GM18498 (cell line): Measurements from ENCODE around the gene CHST11.

Experiments used
- ATAC-seq: cut with Tn5 transposase; IDR thresholded peaks from one replicate; pipeline ENCODE4 v1.9.1; 2021; ENCODE audit warnings: mild to moderate bottlenecking, moderate library complexity; ENCODE audit not compliant: unreplicated experiment

Gene CHST11

DNA sequence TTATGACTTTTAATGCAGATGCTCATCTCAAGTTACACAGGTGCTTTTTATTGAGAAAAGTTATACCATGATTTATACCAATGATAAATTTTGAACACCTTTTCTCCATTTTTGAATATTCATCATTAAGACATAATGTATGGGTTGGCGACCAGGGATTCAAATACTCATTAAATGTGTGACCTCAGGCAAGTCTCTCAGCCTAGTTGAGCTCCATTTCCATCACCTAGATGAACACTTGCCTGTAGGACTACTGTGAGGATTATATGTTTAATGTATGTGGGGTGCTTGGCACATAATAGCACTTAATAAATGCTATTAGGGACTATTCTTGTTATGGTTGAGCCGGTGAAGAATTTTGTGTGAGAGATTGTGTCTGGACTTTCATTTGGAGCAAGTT, 228.6 kb downstream of the CHST11 start:
- ATAC-seq = no peak

DNA sequence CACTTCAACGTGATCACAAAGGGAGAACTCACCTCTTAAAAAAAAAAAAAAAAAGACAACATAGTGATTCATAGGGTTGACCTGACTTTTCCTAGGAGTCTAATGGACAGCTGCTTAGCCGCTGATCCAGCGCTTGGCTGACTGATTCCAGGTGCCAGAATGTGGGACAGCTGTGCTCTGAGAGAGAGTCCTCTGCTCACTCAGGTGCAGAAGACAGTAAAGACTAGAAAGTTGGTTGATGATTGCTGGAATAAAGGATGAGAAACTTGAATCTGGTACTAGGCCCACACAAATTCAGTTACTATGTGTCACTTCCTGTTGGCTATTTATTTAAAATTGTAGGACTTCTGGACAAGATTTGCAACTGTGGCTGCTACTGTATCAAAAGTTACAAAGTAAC, 229.4 kb downstream of the CHST11 start:
- no peak for ATAC-seq

DNA sequence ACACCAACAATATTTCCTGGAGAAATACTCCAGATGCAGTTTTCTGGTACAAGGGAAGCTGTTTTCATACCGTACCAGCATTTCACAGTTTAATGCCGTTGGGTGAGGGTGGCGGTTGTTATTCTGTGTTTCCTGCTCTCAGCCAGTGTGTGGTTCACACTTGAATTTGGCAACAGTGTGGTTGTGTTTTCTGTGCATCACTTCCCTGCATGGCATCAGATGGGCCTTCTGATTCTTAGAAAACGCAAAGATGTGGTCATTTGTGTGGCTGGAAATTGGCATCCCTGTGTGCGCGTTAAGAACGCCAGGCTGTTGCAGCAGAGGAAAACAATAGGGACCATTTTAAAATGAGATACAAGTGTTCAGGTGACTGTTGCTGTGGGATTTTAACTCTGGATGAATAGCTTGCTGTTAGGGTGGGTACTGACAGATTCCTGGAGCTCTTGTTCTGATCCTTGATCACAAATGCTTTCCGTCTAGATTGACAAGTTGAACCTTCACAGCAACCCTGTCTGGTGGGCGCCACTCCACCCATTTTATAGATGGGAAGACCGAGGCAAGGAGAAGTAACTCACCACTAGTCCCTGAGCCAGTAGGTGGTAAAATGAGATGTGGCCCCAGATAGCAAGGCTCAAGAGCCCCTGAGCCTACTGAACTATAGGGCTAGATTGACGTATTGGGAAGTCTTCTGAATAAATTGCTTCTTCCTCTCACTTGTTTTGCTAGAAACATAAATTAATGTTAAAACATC, 231.2 kb downstream of the CHST11 start:
- ATAC-seq = no peak

DNA sequence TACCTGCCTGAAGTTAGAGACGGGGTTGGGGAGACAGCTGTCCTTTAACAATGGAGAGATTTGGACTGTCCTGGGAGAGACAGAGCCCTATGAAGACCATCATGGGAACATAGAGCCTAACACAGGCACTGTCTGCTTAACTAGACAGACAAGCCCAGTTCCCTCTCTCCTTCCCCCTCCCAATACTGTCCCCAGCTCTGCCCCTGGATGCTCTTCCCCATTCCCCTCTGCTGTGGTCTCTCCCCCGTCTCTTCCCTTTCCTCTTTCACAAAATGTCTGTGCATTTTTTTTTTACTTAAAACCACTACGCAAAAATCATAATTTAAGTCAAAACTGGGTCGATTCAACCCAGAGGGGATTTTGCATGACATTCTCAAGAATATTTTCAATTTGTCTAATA, 232.9 kb downstream of the CHST11 start:
- ATAC-seq = no peak

DNA sequence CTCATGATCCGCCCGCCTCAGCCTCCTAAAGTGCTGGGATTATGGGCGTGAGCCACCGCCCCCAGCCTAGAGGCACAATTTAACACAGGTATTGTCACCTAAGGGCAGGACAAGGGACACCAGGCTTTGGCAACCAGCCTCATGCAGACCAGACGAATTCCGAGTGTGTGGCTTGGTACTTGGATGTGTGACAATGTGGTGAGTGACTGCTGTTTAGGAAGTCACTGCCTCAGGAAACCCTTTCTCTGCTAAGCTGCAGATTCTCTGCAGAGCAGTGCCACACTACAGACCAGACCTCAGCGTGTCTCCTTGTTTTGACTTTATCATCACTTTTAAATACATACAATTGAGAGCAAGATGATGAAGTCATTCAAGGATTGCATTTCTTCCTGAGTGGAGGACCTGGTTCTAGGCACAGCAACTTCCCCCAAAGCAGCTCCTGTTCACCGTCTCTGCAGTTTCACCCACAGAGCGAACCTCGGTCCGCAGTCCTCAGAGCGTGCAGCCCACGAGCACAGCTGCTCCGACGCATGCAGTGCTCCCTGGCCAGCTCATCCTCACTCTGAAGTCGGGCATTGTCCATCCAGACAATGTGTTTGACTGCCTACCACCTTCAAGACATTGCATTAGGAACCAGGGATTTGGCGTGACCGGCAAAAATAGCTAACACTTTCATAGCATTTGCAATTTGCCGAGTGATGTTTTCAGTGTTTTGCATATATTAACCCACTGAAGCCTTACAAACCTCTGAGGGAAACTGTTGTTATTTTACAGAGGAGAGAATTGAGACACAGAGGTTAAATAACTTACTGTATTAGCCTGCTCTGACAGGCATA, 235.2 kb downstream of the CHST11 start:
- ATAC-seq = peak; percentile 46

- peak; percentile 27 for ATAC-seq
Observed at GRCh38 chr12:104692557-104693218, 235.9 kb downstream of the CHST11 start.

DNA sequence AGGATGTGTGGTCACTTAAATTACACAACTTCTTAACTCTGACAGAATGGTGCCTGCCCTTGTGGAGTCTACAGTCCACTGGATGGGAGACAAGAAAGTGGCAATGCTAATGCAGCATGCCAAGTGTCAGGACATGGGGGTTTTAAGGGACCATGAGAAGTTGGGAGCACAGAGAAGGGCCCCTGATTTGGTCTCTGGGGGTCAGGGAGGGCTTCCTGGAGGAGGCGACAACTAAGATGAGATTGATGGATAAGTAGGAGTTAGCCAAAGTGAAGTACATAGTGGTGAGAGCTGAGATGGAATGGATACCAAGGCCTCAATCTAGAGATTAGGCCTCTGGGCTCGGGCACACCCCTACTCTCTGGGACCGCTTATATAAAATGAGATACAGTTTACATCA, 236.7 kb downstream of the CHST11 start:
- no peak for ATAC-seq

- ATAC-seq = no peak
Observed at GRCh38 chr12:104694161-104694560, 237.4 kb downstream of the CHST11 start.

DNA sequence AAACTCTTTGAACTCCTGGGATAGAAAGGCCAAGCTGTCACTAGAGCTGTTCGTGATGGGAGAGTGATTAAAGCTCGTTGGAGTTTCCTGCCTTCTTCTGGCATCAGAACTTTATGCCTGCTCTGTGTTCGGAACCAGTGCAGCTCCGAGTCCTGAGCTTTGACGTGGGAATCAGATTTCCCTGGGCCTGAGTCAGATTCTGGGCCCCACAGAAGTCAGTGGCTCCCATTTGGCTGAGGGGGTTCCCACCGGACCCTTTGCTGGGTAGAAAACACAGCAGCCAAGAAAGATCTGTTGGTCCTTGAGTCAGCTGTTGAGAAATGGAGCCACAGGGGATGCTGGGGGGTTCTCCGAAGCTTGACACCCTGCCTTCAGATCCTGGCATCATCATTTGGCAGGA, 238.0 kb downstream of the CHST11 start:
- ATAC-seq = no peak

DNA sequence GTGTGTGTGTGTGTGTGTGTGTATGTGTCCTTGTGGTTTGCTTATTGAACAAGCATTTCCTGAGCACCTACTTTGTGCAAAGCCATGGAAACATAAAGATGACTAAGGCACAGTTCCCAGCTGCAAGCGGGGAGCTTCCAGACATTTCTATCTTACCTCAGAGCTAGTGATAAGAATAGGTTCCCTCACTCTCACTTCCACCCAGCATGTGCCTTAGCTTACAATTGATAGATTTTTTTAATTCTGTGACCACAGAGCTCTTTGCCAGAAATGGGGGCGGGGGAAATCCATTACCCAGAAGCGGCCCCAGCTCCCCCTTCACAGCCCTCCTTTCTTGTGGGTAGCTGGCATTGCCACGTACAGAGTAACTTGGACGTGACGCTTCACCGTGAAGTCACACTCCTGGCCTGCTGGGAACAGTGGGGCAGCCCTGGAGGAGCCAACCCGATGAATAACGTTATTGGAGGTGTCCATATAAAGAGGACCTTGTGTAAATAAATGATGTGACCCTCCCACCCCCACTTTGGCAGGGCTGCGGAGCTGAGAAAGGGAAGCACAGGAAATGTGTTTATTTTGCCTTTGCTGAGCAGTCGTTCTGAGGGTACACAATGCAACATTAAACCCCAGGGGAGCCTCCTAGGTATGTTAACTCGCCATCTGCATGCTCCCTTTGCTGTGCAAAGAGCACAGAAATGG, 238.9 kb downstream of the CHST11 start:
- ATAC-seq = peak; percentile 39

- no peak for ATAC-seq
Observed at GRCh38 chr12:104697186-104697585, 240.4 kb downstream of the CHST11 start.

DNA sequence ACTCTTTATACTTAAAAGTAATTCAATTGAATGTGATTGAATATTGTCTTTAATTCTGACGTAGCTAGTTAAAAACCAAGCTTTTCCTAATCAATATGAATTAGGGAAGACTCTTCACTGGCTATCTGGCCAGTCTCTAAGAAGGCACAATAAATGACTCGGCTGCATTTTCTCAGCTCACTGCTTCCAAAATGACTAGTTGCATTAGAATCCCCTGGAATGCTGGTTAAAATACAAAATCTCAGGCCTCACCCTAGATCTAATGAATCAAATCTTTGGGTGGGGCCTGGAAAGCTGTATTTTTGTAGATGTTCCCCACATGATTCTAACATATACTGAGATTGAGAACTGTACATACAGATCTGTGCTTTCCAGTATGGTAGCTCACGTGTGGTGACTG, 242.1 kb downstream of the CHST11 start:
- no peak for ATAC-seq

GRCh38 chr12:104699489-104700190, 242.9 kb downstream of the CHST11 start:
- peak; percentile 73 for ATAC-seq

DNA sequence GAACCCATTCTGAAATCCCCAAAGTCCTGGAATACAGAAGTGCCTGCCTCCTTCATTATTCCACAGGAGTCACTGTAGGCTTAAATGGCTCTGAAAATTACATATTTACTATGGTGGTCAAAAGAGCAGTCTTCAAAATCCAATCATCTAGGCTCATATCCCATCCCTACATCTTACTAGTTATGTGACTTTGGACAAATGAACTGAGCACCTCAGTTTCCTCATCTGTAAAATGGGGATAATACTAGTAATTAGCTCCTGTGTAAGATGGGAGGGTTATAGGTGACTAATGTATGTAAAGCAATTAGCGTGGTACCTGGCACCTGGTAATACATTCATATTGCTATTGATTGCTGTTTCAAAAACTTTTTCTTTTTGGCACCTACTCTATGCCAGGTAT, 243.6 kb downstream of the CHST11 start:
- no peak for ATAC-seq

DNA sequence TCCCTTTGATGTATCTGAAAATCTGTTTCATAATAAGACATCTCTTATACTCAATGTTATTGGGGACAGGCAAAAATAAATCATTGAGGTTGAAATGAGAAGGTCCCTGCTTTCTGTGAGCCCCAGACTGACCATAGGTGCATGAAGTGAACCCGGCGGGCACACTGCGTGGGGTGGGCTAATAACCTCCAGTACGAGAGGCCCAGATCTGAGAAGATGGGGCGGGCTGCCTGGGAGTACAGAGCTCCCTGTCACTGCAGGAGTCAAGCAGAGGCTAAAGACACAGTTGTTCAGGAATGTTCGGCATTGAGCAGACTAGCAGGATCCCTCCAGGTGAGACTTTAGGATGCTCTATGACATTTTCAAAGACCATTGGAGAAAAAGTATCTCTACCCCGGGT, 244.6 kb downstream of the CHST11 start:
- ATAC-seq = no peak

DNA sequence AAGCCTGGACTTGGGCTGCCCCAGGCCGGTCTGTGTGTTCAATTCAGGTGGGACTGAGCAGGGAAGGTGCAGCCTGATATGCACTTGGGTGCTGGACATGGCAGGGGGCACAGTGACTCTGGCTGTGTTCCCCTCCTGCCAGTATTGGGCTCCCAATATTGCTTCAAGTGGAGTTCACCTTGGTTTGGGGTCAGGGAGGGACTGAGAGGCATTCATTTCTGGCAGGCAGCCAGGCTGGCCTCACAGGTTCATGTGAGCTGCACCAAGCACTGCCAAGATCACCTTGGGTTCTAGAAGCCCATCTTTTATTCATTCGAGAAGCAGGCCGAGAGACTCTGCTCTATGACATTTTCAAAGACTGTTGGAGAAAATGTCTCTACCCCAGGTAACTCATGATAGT, 245.0 kb downstream of the CHST11 start:
- no peak for ATAC-seq

DNA sequence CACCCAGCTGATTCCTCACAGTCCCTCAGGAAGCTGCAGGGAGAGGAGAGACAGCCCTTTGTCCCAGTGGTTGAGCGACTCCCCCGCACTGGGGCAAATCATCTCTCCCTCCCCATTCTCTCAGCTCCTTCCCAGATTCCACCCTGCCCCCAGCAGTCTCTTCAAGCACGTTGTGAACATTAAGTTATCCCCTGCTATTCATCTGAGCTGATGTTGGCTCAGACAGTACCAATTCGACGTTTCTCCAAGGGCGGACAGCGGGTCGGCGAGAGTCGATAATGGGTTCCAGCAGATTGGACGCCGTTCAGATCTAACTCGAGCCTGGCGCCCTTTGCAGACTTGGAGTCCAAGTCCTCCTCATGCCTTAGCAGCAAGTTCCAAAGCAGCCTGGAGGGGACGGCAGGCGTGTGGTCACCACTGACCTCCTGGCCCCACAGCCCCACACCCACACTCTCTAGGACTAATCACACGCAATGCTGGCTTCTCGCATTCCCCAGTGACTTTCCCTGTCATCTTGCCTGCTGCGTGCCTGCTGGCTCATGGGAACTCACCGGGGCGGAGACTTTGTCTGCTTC, 245.9 kb downstream of the CHST11 start:
- ATAC-seq = no peak

GRCh38 chr12:104703372-104703771, 246.6 kb downstream of the CHST11 start:
- no peak for ATAC-seq

- ATAC-seq = no peak
Observed at GRCh38 chr12:104704224-104704779, 247.6 kb downstream of the CHST11 start.

- no peak for ATAC-seq
Observed at GRCh38 chr12:104707194-104707593, 250.4 kb downstream of the CHST11 start.
